ENCODE data around the gene KRTAP21-1.

GRCh38 chr21:30717105-30717504 lies 38.1 kb downstream of the KRTAP21-1 start:
- no peak for TF ChIP-seq CTCF (IDR thresholded peaks at IDR 0.05)
- TF ChIP-seq POLR2A (IDR thresholded peaks at IDR 0.05), result no peak
